ENCODE measurements around the gene LRRN4CL.

DNA sequence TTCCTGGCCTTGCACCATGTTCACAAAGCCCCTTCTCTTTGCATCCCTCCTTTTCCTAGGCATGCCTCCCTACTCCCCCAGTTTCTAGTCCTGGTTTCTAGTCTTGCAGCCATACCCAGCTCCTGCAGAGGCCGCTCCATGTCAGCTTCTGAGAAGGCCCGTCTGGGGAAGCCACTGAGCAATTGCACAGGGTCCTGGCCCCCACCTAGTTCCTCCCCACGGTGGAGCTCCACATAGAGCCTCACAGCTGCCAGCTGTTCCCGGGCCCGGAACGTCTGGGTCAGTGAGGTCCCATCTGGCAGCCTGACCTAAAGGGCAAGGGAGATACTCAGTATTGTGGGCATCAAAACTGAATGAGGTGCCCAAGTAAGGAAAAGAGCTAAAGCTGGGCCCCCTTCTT lies 12.6 kb downstream of the LRRN4CL start:
- TF ChIP-seq, protein P1, sequence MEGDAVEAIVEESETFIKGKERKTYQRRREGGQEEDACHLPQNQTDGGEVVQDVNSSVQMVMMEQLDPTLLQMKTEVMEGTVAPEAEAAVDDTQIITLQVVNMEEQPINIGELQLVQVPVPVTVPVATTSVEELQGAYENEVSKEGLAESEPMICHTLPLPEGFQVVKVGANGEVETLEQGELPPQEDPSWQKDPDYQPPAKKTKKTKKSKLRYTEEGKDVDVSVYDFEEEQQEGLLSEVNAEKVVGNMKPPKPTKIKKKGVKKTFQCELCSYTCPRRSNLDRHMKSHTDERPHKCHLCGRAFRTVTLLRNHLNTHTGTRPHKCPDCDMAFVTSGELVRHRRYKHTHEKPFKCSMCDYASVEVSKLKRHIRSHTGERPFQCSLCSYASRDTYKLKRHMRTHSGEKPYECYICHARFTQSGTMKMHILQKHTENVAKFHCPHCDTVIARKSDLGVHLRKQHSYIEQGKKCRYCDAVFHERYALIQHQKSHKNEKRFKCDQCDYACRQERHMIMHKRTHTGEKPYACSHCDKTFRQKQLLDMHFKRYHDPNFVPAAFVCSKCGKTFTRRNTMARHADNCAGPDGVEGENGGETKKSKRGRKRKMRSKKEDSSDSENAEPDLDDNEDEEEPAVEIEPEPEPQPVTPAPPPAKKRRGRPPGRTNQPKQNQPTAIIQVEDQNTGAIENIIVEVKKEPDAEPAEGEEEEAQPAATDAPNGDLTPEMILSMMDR (conservative IDR thresholded peaks at IDR 0.05 in 1 of 2, IDR thresholded peaks at IDR 0.05 in 1 of 2; ENCODE audit: extremely low read depth in 1 of 2, insufficient read depth in 1 of 2, low read depth in 1 of 2, low read length in 2 of 2) = no peak
- no peak for TF ChIP-seq EZH2 (IDR thresholded peaks at IDR 0.05; ENCODE audit: borderline replicate concordance, low read length)
